HepG2 (cell line): ENCODE results near the gene PCSK5. TPM values are rescaled to one million over a fixed set of nuclear protein-coding genes. Genes with fewer than 3 reads are reported as not detected.
A peak's percentile ranks its signal among the peaks of the same experiment; 100 is the strongest.

Source experiments
- DRAP1 ChIP-seq: IDR thresholded peaks from 2 replicates; pipeline ENCODE4 v1.6.1; 2016; ENCODE audit warnings: missing genetic modification reagents, missing compliant biosample characterization
- HOMEZ ChIP-seq: IDR thresholded peaks from 2 replicates; pipeline ENCODE4 v1.6.1; 2016; ENCODE audit warnings: low read depth
- KLF15 ChIP-seq: sonication (generic); formaldehyde crosslinking; IDR thresholded peaks from 2 replicates; pipeline ENCODE4 v1.8.1; 2023; ENCODE audit warnings: borderline replicate concordance, mild to moderate bottlenecking, inconsistent platforms, missing genetic modification reagents, mixed read lengths
- MED13 ChIP-seq: sonication (generic); formaldehyde crosslinking; IDR thresholded peaks from 2 replicates; pipeline ENCODE4 v1.5.0; 2020; ENCODE audit warnings: missing genetic modification reagents
- NR2F6 ChIP-seq, 2 experiments: IDR thresholded peaks; 2 replicates each; pipeline ENCODE4 v1.6.1; 2016; ENCODE audit warnings: antibody characterized with exemption in 1 of 2, mild to moderate bottlenecking in 1 of 2
- SKI ChIP-seq: fragments of 450-650 bp; IDR thresholded peaks from one replicate; pipeline ENCODE4 v1.6.1; 2018; ENCODE audit warnings: mild to moderate bottlenecking; ENCODE audit not compliant: partially characterized antibody
- SOX5 ChIP-seq: IDR thresholded peaks from 2 replicates; pipeline ENCODE4 v1.6.1; 2016; ENCODE audit warnings: borderline replicate concordance
- ZNF124 ChIP-seq: sonication (generic); formaldehyde crosslinking; IDR thresholded peaks from 2 replicates; pipeline ENCODE4 v1.4.0; 2020; ENCODE audit warnings: missing genetic modification reagents
- ZNF790 ChIP-seq: sonication (generic); formaldehyde crosslinking; IDR thresholded peaks from 2 replicates; pipeline ENCODE4 v1.8.0; 2022; ENCODE audit warnings: missing genetic modification reagents, mild to moderate bottlenecking, borderline replicate concordance
- polyA plus RNA-seq, 8 experiments: library from polyadenylated mRNA; depleted of rRNA in 3 of 8; stranded (reverse) in 7 of 8; unstranded in 1 of 8; fragments of >200 nt; fragmentation: Illumina TruSeq in 4 of 8; extraction: Trizol in 4 of 8; gene quantifications; 2 replicates each; pipeline versions ENCODE4 v1.2.1 to v1.2.3, GENCODE V29; 2011 to 2016; ENCODE audit warnings: low read depth in 4 of 8, missing spikeins in 1 of 8, mixed read lengths in 1 of 8; ENCODE audit not compliant: insufficient read depth in 1 of 8
- total RNA-seq, 5 experiments: library from RNA; depleted of rRNA; stranded (reverse); fragments of >200 nt; fragmentation: Illumina TruSeq; extraction: Trizol; gene quantifications; 2 replicates each; pipeline ENCODE4 v1.2.3, GENCODE V29; 2016; ENCODE audit warnings: low read depth in 1 of 5
- TF ChIP-seq, protein P1 (sequence below): sonication (generic); formaldehyde crosslinking; conservative IDR thresholded peaks from 2 replicates; pipeline ENCODE4 v1.8.0; 2022; ENCODE audit warnings: missing genetic modification reagents
- TF ChIP-seq, protein P2 (sequence below): IDR thresholded peaks from 2 replicates; pipeline ENCODE4 v1.6.1; 2016; ENCODE audit warnings: low read depth, control low read depth
- TF ChIP-seq, protein P3 (sequence below): fragments of 450-650 bp; IDR thresholded peaks from 2 replicates; pipeline ENCODE4 v1.6.1; 2016
- TF ChIP-seq, protein P4 (sequence below): sonication (generic); formaldehyde crosslinking; IDR thresholded peaks from 2 replicates; pipeline ENCODE4 v1.4.0; 2020; ENCODE audit warnings: mild to moderate bottlenecking, missing genetic modification reagents
- TF ChIP-seq, protein P5 (sequence below): IDR thresholded peaks from 2 replicates; pipeline ENCODE4 v1.4.0; 2020; ENCODE audit warnings: mild to moderate bottlenecking, missing genetic modification reagents

The PCSK5 gene
- total and polyA plus RNA-seq, 2 of the 13 experiments (the other 11 are each of a cell fraction or from before 2014, with no cell fraction given), result 0.55 to 0.66 TPM

GRCh38 chr9:76400534-76401096 is 510.1 kb downstream of the PCSK5 start (continued):
- TF ChIP-seq, protein P1, sequence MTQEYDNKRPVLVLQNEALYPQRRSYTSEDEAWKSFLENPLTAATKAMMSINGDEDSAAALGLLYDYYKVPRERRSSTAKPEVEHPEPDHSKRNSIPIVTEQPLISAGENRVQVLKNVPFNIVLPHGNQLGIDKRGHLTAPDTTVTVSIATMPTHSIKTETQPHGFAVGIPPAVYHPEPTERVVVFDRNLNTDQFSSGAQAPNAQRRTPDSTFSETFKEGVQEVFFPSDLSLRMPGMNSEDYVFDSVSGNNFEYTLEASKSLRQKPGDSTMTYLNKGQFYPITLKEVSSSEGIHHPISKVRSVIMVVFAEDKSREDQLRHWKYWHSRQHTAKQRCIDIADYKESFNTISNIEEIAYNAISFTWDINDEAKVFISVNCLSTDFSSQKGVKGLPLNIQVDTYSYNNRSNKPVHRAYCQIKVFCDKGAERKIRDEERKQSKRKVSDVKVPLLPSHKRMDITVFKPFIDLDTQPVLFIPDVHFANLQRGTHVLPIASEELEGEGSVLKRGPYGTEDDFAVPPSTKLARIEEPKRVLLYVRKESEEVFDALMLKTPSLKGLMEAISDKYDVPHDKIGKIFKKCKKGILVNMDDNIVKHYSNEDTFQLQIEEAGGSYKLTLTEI (CRISPR knock-in tag), result no peak
- TF ChIP-seq, protein P2, sequence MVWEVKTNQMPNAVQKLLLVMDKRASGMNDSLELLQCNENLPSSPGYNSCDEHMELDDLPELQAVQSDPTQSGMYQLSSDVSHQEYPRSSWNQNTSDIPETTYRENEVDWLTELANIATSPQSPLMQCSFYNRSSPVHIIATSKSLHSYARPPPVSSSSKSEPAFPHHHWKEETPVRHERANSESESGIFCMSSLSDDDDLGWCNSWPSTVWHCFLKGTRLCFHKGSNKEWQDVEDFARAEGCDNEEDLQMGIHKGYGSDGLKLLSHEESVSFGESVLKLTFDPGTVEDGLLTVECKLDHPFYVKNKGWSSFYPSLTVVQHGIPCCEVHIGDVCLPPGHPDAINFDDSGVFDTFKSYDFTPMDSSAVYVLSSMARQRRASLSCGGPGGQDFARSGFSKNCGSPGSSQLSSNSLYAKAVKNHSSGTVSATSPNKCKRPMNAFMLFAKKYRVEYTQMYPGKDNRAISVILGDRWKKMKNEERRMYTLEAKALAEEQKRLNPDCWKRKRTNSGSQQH (CRISPR knock-in tag), result no peak
- TF ChIP-seq SOX5 (CRISPR knock-in tag) (0 out of 2 replicates have a peak, but pooled peaks have one; percentile 15), MED13 (CRISPR knock-in tag) (no peak), HOMEZ (peak; percentile 16; the same call in 1 of the 2 replicates), SKI (no peak), KLF15 (CRISPR knock-in tag) (no peak), DRAP1 (no peak), ZNF790 (CRISPR knock-in tag) (no peak), ZNF124 (CRISPR knock-in tag) (no peak), NR2F6 (IDR thresholded peaks at IDR 0.05) (no peak), NR2F6 (CRISPR knock-in tag; IDR thresholded peaks at IDR 0.05) (no peak)
- TF ChIP-seq, protein P3, sequence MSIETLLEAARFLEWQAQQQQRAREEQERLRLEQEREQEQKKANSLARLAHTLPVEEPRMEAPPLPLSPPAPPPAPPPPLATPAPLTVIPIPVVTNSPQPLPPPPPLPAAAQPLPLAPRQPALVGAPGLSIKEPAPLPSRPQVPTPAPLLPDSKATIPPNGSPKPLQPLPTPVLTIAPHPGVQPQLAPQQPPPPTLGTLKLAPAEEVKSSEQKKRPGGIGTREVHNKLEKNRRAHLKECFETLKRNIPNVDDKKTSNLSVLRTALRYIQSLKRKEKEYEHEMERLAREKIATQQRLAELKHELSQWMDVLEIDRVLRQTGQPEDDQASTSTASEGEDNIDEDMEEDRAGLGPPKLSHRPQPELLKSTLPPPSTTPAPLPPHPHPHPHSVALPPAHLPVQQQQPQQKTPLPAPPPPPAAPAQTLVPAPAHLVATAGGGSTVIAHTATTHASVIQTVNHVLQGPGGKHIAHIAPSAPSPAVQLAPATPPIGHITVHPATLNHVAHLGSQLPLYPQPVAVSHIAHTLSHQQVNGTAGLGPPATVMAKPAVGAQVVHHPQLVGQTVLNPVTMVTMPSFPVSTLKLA, result no peak
- TF ChIP-seq, protein P4, sequence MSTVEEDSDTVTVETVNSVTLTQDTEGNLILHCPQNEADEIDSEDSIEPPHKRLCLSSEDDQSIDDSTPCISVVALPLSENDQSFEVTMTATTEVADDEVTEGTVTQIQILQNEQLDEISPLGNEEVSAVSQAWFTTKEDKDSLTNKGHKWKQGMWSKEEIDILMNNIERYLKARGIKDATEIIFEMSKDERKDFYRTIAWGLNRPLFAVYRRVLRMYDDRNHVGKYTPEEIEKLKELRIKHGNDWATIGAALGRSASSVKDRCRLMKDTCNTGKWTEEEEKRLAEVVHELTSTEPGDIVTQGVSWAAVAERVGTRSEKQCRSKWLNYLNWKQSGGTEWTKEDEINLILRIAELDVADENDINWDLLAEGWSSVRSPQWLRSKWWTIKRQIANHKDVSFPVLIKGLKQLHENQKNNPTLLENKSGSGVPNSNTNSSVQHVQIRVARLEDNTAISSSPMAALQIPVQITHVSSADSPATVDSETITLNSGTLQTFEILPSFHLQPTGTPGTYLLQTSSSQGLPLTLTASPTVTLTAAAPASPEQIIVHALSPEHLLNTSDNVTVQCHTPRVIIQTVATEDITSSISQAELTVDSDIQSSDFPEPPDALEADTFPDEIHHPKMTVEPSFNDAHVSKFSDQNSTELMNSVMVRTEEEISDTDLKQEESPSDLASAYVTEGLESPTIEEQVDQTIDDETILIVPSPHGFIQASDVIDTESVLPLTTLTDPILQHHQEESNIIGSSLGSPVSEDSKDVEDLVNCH (CRISPR knock-in tag), result no peak
- TF ChIP-seq, protein P5, sequence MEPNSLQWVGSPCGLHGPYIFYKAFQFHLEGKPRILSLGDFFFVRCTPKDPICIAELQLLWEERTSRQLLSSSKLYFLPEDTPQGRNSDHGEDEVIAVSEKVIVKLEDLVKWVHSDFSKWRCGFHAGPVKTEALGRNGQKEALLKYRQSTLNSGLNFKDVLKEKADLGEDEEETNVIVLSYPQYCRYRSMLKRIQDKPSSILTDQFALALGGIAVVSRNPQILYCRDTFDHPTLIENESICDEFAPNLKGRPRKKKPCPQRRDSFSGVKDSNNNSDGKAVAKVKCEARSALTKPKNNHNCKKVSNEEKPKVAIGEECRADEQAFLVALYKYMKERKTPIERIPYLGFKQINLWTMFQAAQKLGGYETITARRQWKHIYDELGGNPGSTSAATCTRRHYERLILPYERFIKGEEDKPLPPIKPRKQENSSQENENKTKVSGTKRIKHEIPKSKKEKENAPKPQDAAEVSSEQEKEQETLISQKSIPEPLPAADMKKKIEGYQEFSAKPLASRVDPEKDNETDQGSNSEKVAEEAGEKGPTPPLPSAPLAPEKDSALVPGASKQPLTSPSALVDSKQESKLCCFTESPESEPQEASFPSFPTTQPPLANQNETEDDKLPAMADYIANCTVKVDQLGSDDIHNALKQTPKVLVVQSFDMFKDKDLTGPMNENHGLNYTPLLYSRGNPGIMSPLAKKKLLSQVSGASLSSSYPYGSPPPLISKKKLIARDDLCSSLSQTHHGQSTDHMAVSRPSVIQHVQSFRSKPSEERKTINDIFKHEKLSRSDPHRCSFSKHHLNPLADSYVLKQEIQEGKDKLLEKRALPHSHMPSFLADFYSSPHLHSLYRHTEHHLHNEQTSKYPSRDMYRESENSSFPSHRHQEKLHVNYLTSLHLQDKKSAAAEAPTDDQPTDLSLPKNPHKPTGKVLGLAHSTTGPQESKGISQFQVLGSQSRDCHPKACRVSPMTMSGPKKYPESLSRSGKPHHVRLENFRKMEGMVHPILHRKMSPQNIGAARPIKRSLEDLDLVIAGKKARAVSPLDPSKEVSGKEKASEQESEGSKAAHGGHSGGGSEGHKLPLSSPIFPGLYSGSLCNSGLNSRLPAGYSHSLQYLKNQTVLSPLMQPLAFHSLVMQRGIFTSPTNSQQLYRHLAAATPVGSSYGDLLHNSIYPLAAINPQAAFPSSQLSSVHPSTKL (CRISPR knock-in tag), result no peak
